Loucy (cell line): ENCODE measurements around the gene RAB35.

Experiments used
- H2AFZ ChIP-seq: fragments of 200-600 bp; sonication (generic); 2 replicates; pipeline ENCODE4 v1.6.0; 2016; ENCODE audit warnings: antibody characterized with exemption, mild to moderate bottlenecking, low read length, moderate library complexity
- H3F3A ChIP-seq: fragments of 200-600 bp; 2 replicates; pipeline ENCODE4 v1.6.0; 2016; ENCODE audit warnings: antibody characterized with exemption, low read depth, mild to moderate bottlenecking
- H3K27me3 ChIP-seq: fragments of 200-600 bp; sonication (generic); 2 replicates; pipeline ENCODE4 v1.6.1; 2014; ENCODE audit warnings: low read length, mild to moderate bottlenecking; ENCODE audit not compliant: insufficient read depth, poor library complexity, severe bottlenecking
- H3K36me3 ChIP-seq: fragments of 200-600 bp; sonication (generic); 2 replicates; pipeline ENCODE4 v1.6.1; 2016; ENCODE audit warnings: low read length; ENCODE audit not compliant: insufficient read depth
- H3K4me1 ChIP-seq: fragments of 200-600 bp; sonication (generic); 2 replicates; pipeline ENCODE4 v1.5.1; 2014; ENCODE audit warnings: low read length, mild to moderate bottlenecking; ENCODE audit not compliant: insufficient read depth, poor library complexity, severe bottlenecking
- H3K4me2 ChIP-seq: fragments of 200-600 bp; sonication (generic); 2 replicates; pipeline ENCODE4 v1.6.0; 2014; ENCODE audit warnings: antibody characterized with exemption, low read length, low read depth, mild to moderate bottlenecking; ENCODE audit not compliant: poor library complexity, severe bottlenecking
- H3K4me3 ChIP-seq: fragments of 200-600 bp; sonication (generic); 2 replicates; pipeline ENCODE4 v1.5.1; 2014; ENCODE audit warnings: low read length, mild to moderate bottlenecking, mixed read lengths; ENCODE audit not compliant: poor library complexity, severe bottlenecking
- H3K79me2 ChIP-seq: fragments of 200-600 bp; sonication (generic); 2 replicates; pipeline ENCODE4 v1.6.1; 2014; ENCODE audit warnings: low read length; ENCODE audit not compliant: insufficient read depth
- H3K9ac ChIP-seq: fragments of 200-600 bp; sonication (generic); 2 replicates; pipeline ENCODE4 v1.6.0; 2014; ENCODE audit warnings: mild to moderate bottlenecking, low read depth, low read length, moderate library complexity; ENCODE audit not compliant: poor library complexity, severe bottlenecking
- H3K9me2 ChIP-seq: fragments of 200-600 bp; sonication (generic); replicated peaks from 2 replicates; pipeline ENCODE4 v1.6.1; 2016; ENCODE audit warnings: low read depth, low read length, mixed read lengths
- H3K9me3 ChIP-seq: fragments of 200-600 bp; sonication (generic); 2 replicates; pipeline ENCODE4 v1.6.1; 2014; ENCODE audit warnings: mild to moderate bottlenecking, antibody characterized with exemption, low read length, low read depth; ENCODE audit not compliant: insufficient read depth
- H4K20me1 ChIP-seq: fragments of 200-600 bp; sonication (generic); 2 replicates; pipeline ENCODE4 v1.6.0; 2014; ENCODE audit warnings: antibody characterized with exemption, low read length, mild to moderate bottlenecking; ENCODE audit not compliant: insufficient read depth, poor library complexity, severe bottlenecking
- CTCF ChIP-seq: fragments of 200-600 bp; sonication (generic); conservative IDR thresholded peaks from 2 replicates; pipeline ENCODE4 v1.5.1; 2014; ENCODE audit warnings: mild to moderate bottlenecking, antibody characterized with exemption, low read length
- EZH2phosphoT487 ChIP-seq: fragments of 200-600 bp; IDR thresholded peaks from 2 replicates; pipeline ENCODE4 v1.6.1; 2018; ENCODE audit warnings: antibody characterized with exemption, mild to moderate bottlenecking, moderate library complexity, borderline replicate concordance

Gene RAB35

GRCh38 chr12:120132054-120132836, 15.7 kb upstream of the RAB35 start:
- H3K9me3 ChIP-seq: no peaks in the 10 kb centered on the region
- no peaks in the 10 kb centered on the region for H3K79me2 ChIP-seq
- H3K4me1 ChIP-seq: no peaks in the 10 kb centered on the region
- TF ChIP-seq EZH2phosphoT487: no peak
- no peak for TF ChIP-seq CTCF
- no peak overlapping the region for H3K9ac ChIP-seq
- H3K4me3 ChIP-seq: no peak overlapping the region
- peaks cover 96% of the 10 kb centered on the region; the same call in 1 of the 2 replicates for H3K36me3 ChIP-seq
- no peak overlapping the region for H3K4me2 ChIP-seq
- H3K27me3 ChIP-seq: no peaks in the 10 kb centered on the region
- no peak overlapping the region for H2AFZ ChIP-seq
- H3F3A ChIP-seq: no peaks in the 10 kb centered on the region
- H4K20me1 ChIP-seq: no peaks in the 10 kb centered on the region
- no peaks in the 10 kb centered on the region for H3K9me2 ChIP-seq

- TF ChIP-seq EZH2phosphoT487 (no peak), CTCF (no peak)
- Histone ChIP-seq H3K4me3 (no peak overlapping the region), H3K9me2 (no peaks in the 10 kb centered on the region), H3K27me3 (no peaks in the 10 kb centered on the region), H3K79me2 (no peaks in the 10 kb centered on the region), H4K20me1 (no peaks in the 10 kb centered on the region), H2AFZ (no peak overlapping the region), H3F3A (no peaks in the 10 kb centered on the region), H3K4me2 (no peak overlapping the region), H3K4me1 (no peaks in the 10 kb centered on the region), H3K9ac (no peak overlapping the region), H3K9me3 (no peaks in the 10 kb centered on the region), H3K36me3 (peaks cover 91% of the 10 kb centered on the region; the same call in 1 of the 2 replicates)
These were observed 14.6 kb upstream of the RAB35 start for GRCh38 chr12:120131116-120131515.

- H3K27me3 ChIP-seq: no peaks in the 10 kb centered on the region
- no peak for TF ChIP-seq CTCF
- no peak for TF ChIP-seq EZH2phosphoT487
- H3K36me3 ChIP-seq: peaks cover 81% of the 10 kb centered on the region; the same call in 1 of the 2 replicates
- H3K9me2 ChIP-seq: no peaks in the 10 kb centered on the region
- no peaks in the 10 kb centered on the region for H3K79me2 ChIP-seq
- no peak overlapping the region for H3K9ac ChIP-seq
- H2AFZ ChIP-seq: no peak overlapping the region
- no peak overlapping the region for H3K4me3 ChIP-seq
- H3K4me2 ChIP-seq: no peak overlapping the region
- no peaks in the 10 kb centered on the region for H4K20me1 ChIP-seq
- no peaks in the 10 kb centered on the region for H3F3A ChIP-seq
- no peaks in the 10 kb centered on the region for H3K4me1 ChIP-seq
- H3K9me3 ChIP-seq: no peaks in the 10 kb centered on the region
These were observed 13.5 kb upstream of the RAB35 start for GRCh38 chr12:120130011-120130410.
